Loucy (cell line): Measurements from ENCODE around the gene KLHDC10.

ENCODE experiments used
- H2AFZ ChIP-seq: fragments of 200-600 bp; sonication (generic); 2 replicates; pipeline ENCODE4 v1.6.0; 2016; ENCODE audit warnings: antibody characterized with exemption, mild to moderate bottlenecking, low read length, moderate library complexity
- H3F3A ChIP-seq: fragments of 200-600 bp; 2 replicates; pipeline ENCODE4 v1.6.0; 2016; ENCODE audit warnings: antibody characterized with exemption, low read depth, mild to moderate bottlenecking
- H3K27me3 ChIP-seq: fragments of 200-600 bp; sonication (generic); 2 replicates; pipeline ENCODE4 v1.6.1; 2014; ENCODE audit warnings: low read length, mild to moderate bottlenecking; ENCODE audit not compliant: insufficient read depth, poor library complexity, severe bottlenecking
- H3K36me3 ChIP-seq: fragments of 200-600 bp; sonication (generic); 2 replicates; pipeline ENCODE4 v1.6.1; 2016; ENCODE audit warnings: low read length; ENCODE audit not compliant: insufficient read depth
- H3K4me1 ChIP-seq: fragments of 200-600 bp; sonication (generic); 2 replicates; pipeline ENCODE4 v1.5.1; 2014; ENCODE audit warnings: low read length, mild to moderate bottlenecking; ENCODE audit not compliant: insufficient read depth, poor library complexity, severe bottlenecking
- H3K4me2 ChIP-seq: fragments of 200-600 bp; sonication (generic); 2 replicates; pipeline ENCODE4 v1.6.0; 2014; ENCODE audit warnings: antibody characterized with exemption, low read length, low read depth, mild to moderate bottlenecking; ENCODE audit not compliant: poor library complexity, severe bottlenecking
- H3K4me3 ChIP-seq: fragments of 200-600 bp; sonication (generic); 2 replicates; pipeline ENCODE4 v1.5.1; 2014; ENCODE audit warnings: low read length, mild to moderate bottlenecking, mixed read lengths; ENCODE audit not compliant: poor library complexity, severe bottlenecking
- H3K79me2 ChIP-seq: fragments of 200-600 bp; sonication (generic); 2 replicates; pipeline ENCODE4 v1.6.1; 2014; ENCODE audit warnings: low read length; ENCODE audit not compliant: insufficient read depth
- H3K9ac ChIP-seq: fragments of 200-600 bp; sonication (generic); 2 replicates; pipeline ENCODE4 v1.6.0; 2014; ENCODE audit warnings: mild to moderate bottlenecking, low read depth, low read length, moderate library complexity; ENCODE audit not compliant: poor library complexity, severe bottlenecking
- H3K9me2 ChIP-seq: fragments of 200-600 bp; sonication (generic); replicated peaks from 2 replicates; pipeline ENCODE4 v1.6.1; 2016; ENCODE audit warnings: low read depth, low read length, mixed read lengths
- H3K9me3 ChIP-seq: fragments of 200-600 bp; sonication (generic); 2 replicates; pipeline ENCODE4 v1.6.1; 2014; ENCODE audit warnings: mild to moderate bottlenecking, antibody characterized with exemption, low read length, low read depth; ENCODE audit not compliant: insufficient read depth
- H4K20me1 ChIP-seq: fragments of 200-600 bp; sonication (generic); 2 replicates; pipeline ENCODE4 v1.6.0; 2014; ENCODE audit warnings: antibody characterized with exemption, low read length, mild to moderate bottlenecking; ENCODE audit not compliant: insufficient read depth, poor library complexity, severe bottlenecking
- CTCF ChIP-seq: fragments of 200-600 bp; sonication (generic); conservative IDR thresholded peaks from 2 replicates; pipeline ENCODE4 v1.5.1; 2014; ENCODE audit warnings: mild to moderate bottlenecking, antibody characterized with exemption, low read length
- EZH2phosphoT487 ChIP-seq: fragments of 200-600 bp; IDR thresholded peaks from 2 replicates; pipeline ENCODE4 v1.6.1; 2018; ENCODE audit warnings: antibody characterized with exemption, mild to moderate bottlenecking, moderate library complexity, borderline replicate concordance

The KLHDC10 gene

GRCh38 chr7:130134726-130135125, 64.4 kb downstream of the KLHDC10 start:
- Histone ChIP-seq H3K36me3 (peaks cover 22% of the 10 kb centered on the region; the same call in 1 of the 2 replicates), H3F3A (no peaks in the 10 kb centered on the region), H3K79me2 (no peaks in the 10 kb centered on the region), H3K4me2 (no peak overlapping the region), H3K9me2 (no peaks in the 10 kb centered on the region), H3K9me3 (no peaks in the 10 kb centered on the region), H3K4me1 (peaks cover 21% of the 10 kb centered on the region), H3K9ac (no peak overlapping the region), H4K20me1 (no peaks in the 10 kb centered on the region), H3K27me3 (no peaks in the 10 kb centered on the region), H2AFZ (no peak overlapping the region), H3K4me3 (no peak overlapping the region)
- TF ChIP-seq EZH2phosphoT487 (no peak), CTCF (no peak)

DNA sequence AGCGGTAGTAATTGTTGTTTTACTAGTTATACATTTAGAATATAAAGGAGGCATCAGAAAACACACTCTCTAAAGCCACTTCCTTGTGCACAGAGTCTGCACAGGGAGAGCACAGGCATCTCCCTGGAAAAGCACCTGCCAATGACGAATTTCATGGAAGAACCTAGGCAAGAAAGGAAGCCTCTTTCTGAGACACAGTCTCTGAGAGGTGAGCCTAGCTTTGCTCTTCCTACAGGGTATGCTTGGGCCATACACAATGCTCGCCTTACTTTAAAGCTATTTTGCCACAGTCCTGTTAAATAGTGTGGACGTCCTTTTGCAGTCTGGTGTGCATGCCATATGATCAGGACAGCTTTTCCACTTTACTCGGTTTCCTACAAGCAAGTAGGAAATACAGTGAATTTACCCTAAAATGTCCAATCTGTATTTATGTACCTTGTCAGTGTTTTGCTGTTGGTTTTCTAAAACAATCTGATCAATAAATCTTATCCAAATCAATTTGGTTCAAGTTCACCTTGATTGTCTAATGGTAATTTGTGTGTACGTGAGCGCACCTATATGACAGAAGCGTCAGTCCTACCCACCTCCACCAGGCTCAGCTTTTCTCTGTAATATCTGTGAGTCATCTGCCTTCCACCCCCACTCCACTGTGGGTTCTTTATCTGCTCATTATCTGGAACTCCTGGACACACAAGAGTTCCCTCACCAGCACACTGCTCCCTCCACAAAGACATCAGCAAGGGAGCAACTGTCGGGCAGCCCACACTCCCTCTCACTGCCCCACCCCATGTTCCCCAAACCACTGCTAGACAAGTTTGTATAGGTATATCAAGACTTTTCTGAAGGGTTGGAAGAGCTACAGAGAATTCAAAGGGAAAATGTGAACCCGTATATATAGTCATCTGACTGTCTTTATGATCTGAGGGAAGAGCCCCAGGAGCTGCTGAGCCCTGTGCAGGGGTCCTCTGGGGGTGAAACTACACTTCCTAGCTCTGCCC, 65.2 kb downstream of the KLHDC10 start:
- no peak overlapping the region for H3K4me3 ChIP-seq
- no peak overlapping the region for H3K9ac ChIP-seq
- H4K20me1 ChIP-seq: no peaks in the 10 kb centered on the region
- H3K36me3 ChIP-seq: peaks cover 19% of the 10 kb centered on the region; the same call in 1 of the 2 replicates
- H3K9me2 ChIP-seq: no peaks in the 10 kb centered on the region
- peaks cover 21% of the 10 kb centered on the region for H3K4me1 ChIP-seq
- no peak overlapping the region for H2AFZ ChIP-seq
- no peaks in the 10 kb centered on the region for H3K9me3 ChIP-seq
- no peaks in the 10 kb centered on the region for H3F3A ChIP-seq
- no peaks in the 10 kb centered on the region for H3K79me2 ChIP-seq
- no peaks in the 10 kb centered on the region for H3K27me3 ChIP-seq
- H3K4me2 ChIP-seq: no peak overlapping the region
- TF ChIP-seq EZH2phosphoT487: no peak
- no peak for TF ChIP-seq CTCF

DNA sequence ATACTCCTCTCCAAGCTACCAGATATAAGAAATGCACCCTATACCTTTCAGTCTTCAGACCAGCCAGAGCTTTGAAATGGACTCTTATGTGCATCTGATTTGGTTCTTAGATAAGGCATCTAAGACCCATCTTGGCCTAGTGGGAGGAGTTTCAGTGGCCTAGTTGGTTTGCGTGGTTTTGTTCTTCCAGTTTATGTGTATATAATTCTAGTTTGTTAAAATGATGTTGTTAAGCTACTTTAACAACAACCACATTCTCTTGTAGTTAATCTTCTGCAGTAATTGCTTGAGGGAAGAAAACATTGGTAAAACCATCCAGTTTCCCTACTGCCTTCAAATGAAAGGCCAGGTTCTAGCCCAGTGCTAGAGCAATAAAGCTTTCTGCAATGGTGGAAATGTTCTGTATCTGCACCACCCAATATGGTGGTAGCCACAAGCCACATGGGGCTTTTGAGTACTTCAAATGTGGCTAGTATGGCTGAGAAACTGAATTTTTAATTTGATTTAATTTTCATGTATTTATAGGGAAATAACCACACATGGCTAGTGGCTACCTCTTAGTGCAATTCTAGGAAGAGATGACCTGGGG, 66.3 kb downstream of the KLHDC10 start:
- H3K4me3 ChIP-seq: no peak overlapping the region
- TF ChIP-seq CTCF (no peak), EZH2phosphoT487 (no peak)
- H3K9ac ChIP-seq: no peak overlapping the region
- H2AFZ ChIP-seq: no peak overlapping the region
- no peaks in the 10 kb centered on the region for H4K20me1 ChIP-seq
- peaks cover 11% of the 10 kb centered on the region; the same call in 1 of the 2 replicates for H3K36me3 ChIP-seq
- peak overlapping the region; percentile 15 for H3K4me2 ChIP-seq
- no peaks in the 10 kb centered on the region for H3K9me3 ChIP-seq
- peaks cover 21% of the 10 kb centered on the region for H3K4me1 ChIP-seq
- no peaks in the 10 kb centered on the region for H3K27me3 ChIP-seq
- no peaks in the 10 kb centered on the region for H3K79me2 ChIP-seq
- H3F3A ChIP-seq: no peaks in the 10 kb centered on the region
- no peaks in the 10 kb centered on the region for H3K9me2 ChIP-seq
